HEK293 (cell line): ENCODE data around the gene ADCK2.
"Not testable (repeated sequence)": the region's sequence is repeated elsewhere in the genome, so short reads cannot be mapped to it uniquely, and the experiment has no call there.

Experiments used
- CTCF ChIA-PET: fragments of 350-600 bp; formaldehyde crosslinking; extraction: SDS; loops from one replicate; lab custom pipeline; 2021; ENCODE audit warnings: antibody characterized with exemption; lab: Yijun Ruan, JAX
- POLR2A ChIA-PET: fragments of 300-600 bp; formaldehyde crosslinking; extraction: SDS; loops from one replicate; lab custom pipeline; 2020; ENCODE audit warnings: antibody characterized with exemption, inconsistent platforms; lab: Yijun Ruan, JAX
- H3K27ac ChIP-seq: fragments of 200-500 bp; sonication (Bioruptor generic); 2 replicates; pipeline ENCODE4 v1.5.1; 2014; ENCODE audit warnings: low read depth, low read length, control low read depth, inconsistent platforms; ENCODE audit errors: extremely low read depth
- H3K36me3 ChIP-seq, 2 experiments: fragments of 200-500 bp in 1 of 2; sonication (Bioruptor generic) in 1 of 2; 1 replicate in 1 of 2; 2 replicates in 1 of 2; pipeline ENCODE4 v1.5.1; 2014 to 2017; ENCODE audit warnings: inconsistent platforms in 2 of 2, low read length in 2 of 2; ENCODE audit not compliant: control insufficient read depth in 2 of 2, insufficient read depth in 1 of 2
- H3K4me1 ChIP-seq: fragments of 200-500 bp; sonication (Bioruptor generic); 2 replicates; pipeline ENCODE4 v1.5.1; 2014; ENCODE audit warnings: mild to moderate bottlenecking, low read length, inconsistent platforms; ENCODE audit not compliant: control insufficient read depth, insufficient read depth
- H3K4me3 ChIP-seq: 2 replicates; pipeline ENCODE4 v1.5.1; 2011; ENCODE audit warnings: low read depth, mild to moderate bottlenecking, control low read depth, low read length, moderate library complexity
- H3K9me3 ChIP-seq: fragments of 200-500 bp; sonication (Bioruptor generic); 2 replicates; pipeline ENCODE4 v1.5.1; 2014; ENCODE audit warnings: low read depth, low read length, inconsistent platforms; ENCODE audit not compliant: control insufficient read depth, insufficient read depth
- AEBP2 ChIP-seq: fragments of 450-650 bp; formaldehyde crosslinking; IDR thresholded peaks from 2 replicates; pipeline ENCODE4 v1.5.1; 2016; ENCODE audit warnings: missing biosample characterization, missing genetic modification characterization, borderline replicate concordance
- HIC1 ChIP-seq: fragments of 450-650 bp; formaldehyde crosslinking; IDR thresholded peaks from 2 replicates; pipeline ENCODE4 v1.5.1; 2016; ENCODE audit warnings: missing biosample characterization, missing genetic modification characterization
- KLF7 ChIP-seq: fragments of 450-650 bp; formaldehyde crosslinking; IDR thresholded peaks from 2 replicates; pipeline ENCODE4 v1.5.1; 2016; ENCODE audit warnings: missing biosample characterization, missing genetic modification characterization, borderline replicate concordance
- KLF9 ChIP-seq: fragments of 450-650 bp; formaldehyde crosslinking; IDR thresholded peaks from 2 replicates; pipeline ENCODE4 v1.5.1; 2016; ENCODE audit warnings: missing biosample characterization, missing genetic modification characterization, low read depth
- SP3 ChIP-seq: fragments of 450-650 bp; formaldehyde crosslinking; IDR thresholded peaks from 2 replicates; pipeline ENCODE4 v1.5.1; 2016; ENCODE audit warnings: missing biosample characterization, missing genetic modification characterization
- ZBTB1 ChIP-seq: fragments of 450-650 bp; formaldehyde crosslinking; IDR thresholded peaks from 2 replicates; pipeline ENCODE4 v1.5.1; 2016; ENCODE audit warnings: missing biosample characterization, missing genetic modification characterization
- ZBTB6 ChIP-seq: fragments of 450-650 bp; formaldehyde crosslinking; IDR thresholded peaks from 2 replicates; pipeline ENCODE4 v1.5.1; 2017; ENCODE audit warnings: missing biosample characterization, missing genetic modification characterization
- ZNF132 ChIP-seq: fragments of 450-650 bp; formaldehyde crosslinking; IDR thresholded peaks from 2 replicates; pipeline ENCODE4 v1.5.1; 2017; ENCODE audit warnings: missing biosample characterization, missing genetic modification characterization, borderline replicate concordance
- ZNF138 ChIP-seq: fragments of 450-650 bp; formaldehyde crosslinking; IDR thresholded peaks from 2 replicates; pipeline ENCODE4 v1.5.1; 2016; ENCODE audit warnings: missing biosample characterization, missing genetic modification characterization, borderline replicate concordance
- ZNF155 ChIP-seq: fragments of 450-650 bp; formaldehyde crosslinking; IDR thresholded peaks from 2 replicates; pipeline ENCODE4 v1.5.1; 2016; ENCODE audit warnings: missing biosample characterization, missing genetic modification characterization
- ZNF169 ChIP-seq: fragments of 450-650 bp; formaldehyde crosslinking; IDR thresholded peaks from 2 replicates; pipeline ENCODE4 v1.5.1; 2016; ENCODE audit warnings: missing biosample characterization, missing genetic modification characterization
- ZNF214 ChIP-seq: fragments of 450-650 bp; formaldehyde crosslinking; IDR thresholded peaks from 2 replicates; pipeline ENCODE4 v1.5.1; 2017; ENCODE audit warnings: missing biosample characterization, mild to moderate bottlenecking, missing genetic modification characterization, borderline replicate concordance
- ZNF223 ChIP-seq: fragments of 450-650 bp; formaldehyde crosslinking; IDR thresholded peaks from 2 replicates; pipeline ENCODE4 v1.5.1; 2016; ENCODE audit warnings: missing biosample characterization, missing genetic modification characterization
- ZNF76 ChIP-seq: fragments of 450-650 bp; formaldehyde crosslinking; IDR thresholded peaks from 2 replicates; pipeline ENCODE4; 2016; ENCODE audit warnings: low read depth, missing biosample characterization, missing genetic modification characterization, borderline replicate concordance

The ADCK2 gene

GRCh38 chr7:140688341-140688740 is 15.6 kb downstream of the ADCK2 start:
- no peak for TF ChIP-seq ZNF214
- TF ChIP-seq ZNF76 (tag by site-specific recombination), result no peak
- TF ChIP-seq ZBTB1 (tag by site-specific recombination), result no peak
- no peak for TF ChIP-seq ZNF138 (tag by site-specific recombination)
- no peak for TF ChIP-seq KLF9 (tag by site-specific recombination)
- no peak for TF ChIP-seq ZNF169 (tag by site-specific recombination)
- no peak for TF ChIP-seq SP3 (tag by site-specific recombination)
- no peak for TF ChIP-seq HIC1 (tag by site-specific recombination)
- POLR2A ChIA-PET, result no interaction called here
- CTCF ChIA-PET, result interaction anchor here (0.6 kb wide), 1 partner anchor 418 kb away, joined by 4 read pairs; no protein-coding TSS in a partner anchor
- Histone ChIP-seq H3K9me3 (no peaks in the 10 kb centered on the region), H3K27ac (no peak overlapping the region), H3K4me1 (no peaks in the 10 kb centered on the region), H3K4me3 (no peak overlapping the region), H3K36me3 (peaks cover 11 to 92% of the 10 kb centered on the region in 2 experiments; a peak in 2 of 3 replicates)

- Histone ChIP-seq H3K4me1 (no peaks in the 10 kb centered on the region), H3K9me3 (no peaks in the 10 kb centered on the region), H3K4me3 (no peak overlapping the region), H3K36me3 (peaks cover 11 to 89% of the 10 kb centered on the region in 2 experiments; a peak in 2 of 3 replicates), H3K27ac (no peak overlapping the region)
- ChIA-PET POLR2A (no interaction called here), CTCF (no interaction called here)
- TF ChIP-seq ZNF132, result no peak
- TF ChIP-seq AEBP2 (tag by site-specific recombination), result no peak
- no peak for TF ChIP-seq ZNF155 (tag by site-specific recombination)
- no peak for TF ChIP-seq ZNF169 (tag by site-specific recombination)
- no peak for TF ChIP-seq ZNF223
Observed at GRCh38 chr7:140689199-140690152, 16.7 kb downstream of the ADCK2 start.

GRCh38 chr7:140691376-140692045 is 18.8 kb downstream of the ADCK2 start:
- ChIA-PET POLR2A (interaction anchor here (1.3 kb wide), 1 partner anchor 16 kb away, joined by 3 read pairs; no protein-coding TSS in a partner anchor), CTCF (interaction anchor here (1.3 kb wide), 1 partner anchor 16 kb away, joined by 3 read pairs; no protein-coding TSS in a partner anchor)
- H3K36me3 ChIP-seq, result peaks cover 11 to 88% of the 10 kb centered on the region in 2 experiments; a peak in 2 of 3 replicates
- no peak overlapping the region for H3K27ac ChIP-seq
- H3K9me3 ChIP-seq, result no peaks in the 10 kb centered on the region
- H3K4me3 ChIP-seq, result no peak overlapping the region
- no peaks in the 10 kb centered on the region for H3K4me1 ChIP-seq
- TF ChIP-seq ZBTB6 (tag by site-specific recombination) (peak; percentile 86), KLF7 (no peak)

- POLR2A ChIA-PET, H3K4me1 ChIP-seq, H3K27ac ChIP-seq, H3K4me3 ChIP-seq, H3K9me3 ChIP-seq, CTCF ChIA-PET: not testable (repeated sequence)
- peaks cover 7 to 66% of the 10 kb centered on the region in 2 experiments; a peak in 2 of 3 replicates for H3K36me3 ChIP-seq
Observed at GRCh38 chr7:140693849-140694248, 21.1 kb downstream of the ADCK2 start.
